ENCODE data around the gene PRKCE.

DNA sequence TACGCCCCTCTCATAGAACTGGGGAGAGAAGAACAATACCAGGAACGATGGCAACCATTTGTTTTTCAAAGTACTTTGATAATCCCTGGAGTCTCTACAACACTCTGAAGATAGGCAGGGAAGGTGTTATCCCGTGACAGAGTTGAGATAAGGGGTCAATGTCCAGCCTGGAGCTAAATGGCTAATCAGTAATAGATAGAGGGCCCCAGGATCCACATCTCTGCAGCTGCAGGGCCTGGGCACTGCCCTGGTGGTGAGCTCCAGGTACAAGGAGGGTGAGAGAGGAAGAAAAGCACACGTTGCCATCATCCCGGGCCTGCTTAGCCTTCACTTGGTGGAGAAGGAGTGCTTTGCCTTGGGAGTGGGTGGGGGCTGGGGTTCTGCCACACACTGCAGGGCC lies 260.6 kb downstream of the PRKCE start:
- TF ChIP-seq EZH2 (IDR thresholded peaks at IDR 0.05; ENCODE audit: low read length, missing control alignments): no peak
- TF ChIP-seq, protein P1, sequence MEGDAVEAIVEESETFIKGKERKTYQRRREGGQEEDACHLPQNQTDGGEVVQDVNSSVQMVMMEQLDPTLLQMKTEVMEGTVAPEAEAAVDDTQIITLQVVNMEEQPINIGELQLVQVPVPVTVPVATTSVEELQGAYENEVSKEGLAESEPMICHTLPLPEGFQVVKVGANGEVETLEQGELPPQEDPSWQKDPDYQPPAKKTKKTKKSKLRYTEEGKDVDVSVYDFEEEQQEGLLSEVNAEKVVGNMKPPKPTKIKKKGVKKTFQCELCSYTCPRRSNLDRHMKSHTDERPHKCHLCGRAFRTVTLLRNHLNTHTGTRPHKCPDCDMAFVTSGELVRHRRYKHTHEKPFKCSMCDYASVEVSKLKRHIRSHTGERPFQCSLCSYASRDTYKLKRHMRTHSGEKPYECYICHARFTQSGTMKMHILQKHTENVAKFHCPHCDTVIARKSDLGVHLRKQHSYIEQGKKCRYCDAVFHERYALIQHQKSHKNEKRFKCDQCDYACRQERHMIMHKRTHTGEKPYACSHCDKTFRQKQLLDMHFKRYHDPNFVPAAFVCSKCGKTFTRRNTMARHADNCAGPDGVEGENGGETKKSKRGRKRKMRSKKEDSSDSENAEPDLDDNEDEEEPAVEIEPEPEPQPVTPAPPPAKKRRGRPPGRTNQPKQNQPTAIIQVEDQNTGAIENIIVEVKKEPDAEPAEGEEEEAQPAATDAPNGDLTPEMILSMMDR (conservative IDR thresholded peaks at IDR 0.05 in 1 of 2, IDR thresholded peaks at IDR 0.05 in 1 of 2; ENCODE audit: low read depth in 1 of 2, low read length in 2 of 2): no peak

Measured in fibroblast of lung (primary cell).